HG02938 (cell line): Measurements from ENCODE around the gene SNX19.
"Not testable (repeated sequence)": the region's sequence is repeated elsewhere in the genome, so short reads cannot be mapped to it uniquely, and the experiment has no call there.

Experiments used
- ATAC-seq: cut with Tn5 transposase; IDR thresholded peaks from one replicate; pipeline ENCODE4 v1.9.1; 2021; ENCODE audit warnings: mild to moderate bottlenecking, moderate library complexity; ENCODE audit not compliant: unreplicated experiment

SNX19 gene

DNA sequence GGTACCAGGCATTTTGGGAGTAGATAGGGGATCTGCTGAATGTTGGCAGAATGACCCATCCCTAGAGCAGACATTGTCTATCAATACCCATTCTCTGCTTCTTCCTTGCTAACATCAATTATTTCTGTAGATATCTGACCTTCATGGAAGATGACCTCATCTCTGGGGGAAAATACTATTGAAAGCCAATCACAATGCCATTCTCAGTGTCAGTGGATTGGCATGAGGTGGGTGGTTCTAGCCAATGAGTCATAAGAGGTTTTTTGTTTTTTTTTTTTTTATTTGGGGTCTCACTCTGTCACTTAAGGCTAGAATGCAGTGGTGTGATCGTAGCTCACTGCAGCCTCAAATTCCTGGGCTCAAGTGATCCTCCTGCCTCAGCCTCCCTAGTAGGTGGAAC, 42.5 kb downstream of the SNX19 start:
- ATAC-seq, result no peak

DNA sequence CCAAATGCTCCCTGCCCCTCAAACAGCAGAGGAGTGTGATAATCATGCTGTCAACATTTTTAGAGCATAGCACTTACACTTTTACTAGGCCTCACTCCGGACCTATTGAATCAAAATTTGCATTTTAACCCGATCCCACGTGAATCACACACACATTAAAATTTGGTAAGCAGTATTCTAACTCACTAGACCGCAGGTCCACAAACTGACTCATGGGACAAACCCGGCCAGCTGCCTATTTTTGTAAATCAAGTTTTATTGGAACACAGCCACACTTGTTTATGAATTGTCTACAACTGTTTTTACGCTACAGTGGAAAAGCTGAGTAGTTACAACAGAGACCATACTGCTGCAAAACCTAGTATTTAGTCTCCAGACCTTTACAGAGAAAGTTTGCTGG, 43.3 kb downstream of the SNX19 start:
- ATAC-seq, result no peak

DNA sequence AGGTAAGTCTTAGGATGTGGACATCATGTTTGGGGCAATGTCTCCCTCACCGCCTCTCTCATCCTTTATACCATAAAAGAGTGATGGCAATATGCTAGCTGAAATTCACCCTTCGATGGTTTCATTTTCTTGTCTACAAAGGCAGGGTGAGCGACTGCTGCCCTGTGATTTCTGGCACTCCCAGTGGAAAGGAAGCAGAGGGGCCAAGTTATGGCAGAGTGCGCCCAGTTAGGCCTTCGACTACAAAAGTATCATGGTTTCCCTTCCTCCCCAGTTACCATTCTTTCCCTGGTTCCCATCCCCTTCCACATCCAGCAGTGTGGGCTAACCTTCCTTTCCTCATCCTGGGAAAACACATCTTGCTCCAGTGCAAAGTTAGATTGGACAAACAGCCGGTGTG, 43.8 kb downstream of the SNX19 start:
- no peak for ATAC-seq

DNA sequence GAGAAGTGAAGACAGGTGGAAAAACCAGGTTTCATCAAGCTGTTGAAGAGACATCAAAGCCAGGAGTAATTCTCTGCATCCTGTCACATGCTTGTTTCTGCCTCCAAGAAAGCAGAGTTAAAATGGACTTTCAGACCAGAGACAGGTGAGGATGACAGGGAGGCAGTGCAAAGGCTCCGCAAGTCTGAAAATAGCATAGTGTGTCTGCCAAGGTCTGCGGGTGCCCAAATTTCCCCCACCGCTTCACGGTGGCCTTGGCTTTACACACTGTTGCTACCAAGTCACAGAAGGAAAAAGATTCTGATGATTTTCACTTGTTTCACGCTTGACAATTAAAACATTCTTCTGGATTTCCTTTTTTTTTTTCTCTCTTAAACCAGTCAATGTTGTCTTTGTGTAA, 44.2 kb downstream of the SNX19 start:
- ATAC-seq, result no peak

DNA sequence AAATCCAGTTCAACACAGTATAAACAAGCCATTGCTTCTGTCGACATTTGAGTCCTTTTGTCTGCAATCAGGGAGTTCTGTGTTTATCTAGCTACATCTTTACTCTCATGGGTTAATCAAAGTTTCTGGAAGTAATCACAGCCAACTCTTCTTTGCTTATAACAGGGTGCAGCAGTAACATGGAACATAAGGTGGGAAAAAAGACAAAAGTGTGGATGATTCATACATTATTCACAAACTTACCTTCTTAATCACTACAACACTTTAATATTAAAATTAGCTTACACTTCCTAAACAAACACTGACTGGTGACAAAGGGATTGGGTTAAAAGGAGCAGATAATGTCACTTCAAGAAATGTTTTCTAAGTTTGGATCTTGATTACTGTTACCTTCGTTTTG, 44.7 kb downstream of the SNX19 start:
- no peak for ATAC-seq

DNA sequence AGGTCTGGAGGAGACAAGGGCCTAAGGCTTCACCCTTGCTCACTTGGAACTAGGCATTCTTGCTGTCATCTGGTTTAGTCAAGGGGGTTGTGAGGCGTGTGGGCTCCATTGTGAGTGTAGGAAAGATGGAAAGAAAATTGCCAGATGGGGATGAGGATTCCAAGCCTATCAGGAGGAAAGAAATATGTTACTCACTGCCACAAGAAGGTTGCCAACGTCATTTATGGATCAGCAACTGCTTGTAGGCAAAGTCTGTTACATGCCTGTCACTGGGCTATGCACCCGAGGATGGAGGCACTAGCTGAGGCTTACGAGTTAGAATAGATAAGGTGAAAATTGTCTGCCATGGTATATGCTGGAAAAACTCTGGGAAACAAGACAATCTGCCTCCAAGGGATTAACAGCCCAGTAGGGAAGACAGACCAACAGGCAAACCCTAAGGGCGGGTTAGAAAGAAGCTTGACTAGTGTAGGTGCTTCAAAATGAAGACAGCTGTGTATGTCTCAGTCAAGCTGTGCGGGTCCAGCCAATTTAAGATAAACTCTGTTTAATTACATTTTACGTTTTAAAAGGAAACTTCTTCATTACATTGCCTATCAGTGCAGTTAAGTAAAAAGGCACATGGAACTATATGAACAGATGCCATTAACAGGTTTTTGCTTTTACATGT, 47.4 kb downstream of the SNX19 start:
- no peak for ATAC-seq

DNA sequence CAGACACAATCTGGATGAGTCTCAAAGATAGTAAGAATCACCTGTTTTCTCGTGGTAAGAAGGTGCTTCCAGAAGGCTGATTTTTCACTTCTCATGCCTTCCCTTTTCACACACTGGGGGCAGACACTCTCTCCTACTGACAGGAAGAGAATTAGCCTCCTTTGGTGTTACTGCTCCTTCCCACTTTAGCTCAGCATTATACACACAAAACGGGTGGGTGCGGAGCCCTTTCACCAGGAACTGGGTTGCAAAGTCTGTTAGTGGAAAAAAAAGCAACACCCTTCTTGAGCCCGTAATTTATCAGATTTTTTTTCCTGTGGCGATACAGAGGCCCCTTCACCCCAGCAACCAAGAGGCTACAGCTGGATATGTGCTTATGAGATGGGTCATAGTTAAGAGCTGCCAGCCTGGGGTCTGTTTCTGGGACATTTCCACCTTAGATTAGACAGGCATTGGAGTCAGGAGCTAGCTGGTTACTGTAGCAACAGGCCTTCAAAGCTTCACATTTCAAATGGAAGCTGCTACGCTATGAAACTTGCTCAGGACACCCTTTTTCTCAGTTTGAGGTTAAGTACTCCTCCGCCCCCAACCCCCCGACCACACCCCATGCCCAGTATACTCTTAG, 48.1 kb downstream of the SNX19 start:
- no peak for ATAC-seq

DNA sequence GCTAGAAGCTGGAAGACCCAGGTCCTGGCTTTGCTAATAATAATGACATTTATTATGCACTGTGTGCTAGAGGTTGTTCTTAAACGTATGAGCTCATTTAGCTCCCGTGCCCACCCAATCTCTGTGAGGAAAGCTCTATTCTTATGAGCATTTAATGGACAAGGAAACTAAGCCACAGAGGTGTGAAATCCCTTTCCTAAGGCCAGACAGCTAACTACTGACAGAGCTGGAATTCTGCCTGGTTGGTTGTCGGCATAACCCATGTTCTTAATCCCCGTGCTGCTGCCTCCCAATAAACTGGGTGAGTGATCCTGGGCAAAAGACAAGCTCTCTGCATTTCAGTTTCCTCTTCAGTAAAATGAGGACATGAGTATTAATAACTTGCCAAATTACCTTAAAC, 49.4 kb downstream of the SNX19 start:
- no peak for ATAC-seq

DNA sequence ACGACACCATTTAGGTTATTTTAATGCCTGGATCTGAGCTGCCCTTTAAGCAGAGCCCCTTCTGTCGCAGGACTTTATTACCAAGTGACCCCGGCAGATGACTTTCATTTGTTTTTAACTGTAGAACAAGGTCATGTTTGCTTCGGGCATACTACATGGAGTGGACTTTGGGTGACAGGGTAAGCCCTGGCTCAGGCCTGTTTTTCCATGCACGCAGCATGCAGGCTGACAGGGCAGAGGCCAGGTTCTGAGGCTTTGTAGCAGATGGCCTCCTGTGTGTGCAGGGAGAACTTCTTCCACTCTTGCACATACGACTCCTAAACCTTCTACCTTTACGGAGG, 50.5 kb downstream of the SNX19 start:
- ATAC-seq, result no peak

DNA sequence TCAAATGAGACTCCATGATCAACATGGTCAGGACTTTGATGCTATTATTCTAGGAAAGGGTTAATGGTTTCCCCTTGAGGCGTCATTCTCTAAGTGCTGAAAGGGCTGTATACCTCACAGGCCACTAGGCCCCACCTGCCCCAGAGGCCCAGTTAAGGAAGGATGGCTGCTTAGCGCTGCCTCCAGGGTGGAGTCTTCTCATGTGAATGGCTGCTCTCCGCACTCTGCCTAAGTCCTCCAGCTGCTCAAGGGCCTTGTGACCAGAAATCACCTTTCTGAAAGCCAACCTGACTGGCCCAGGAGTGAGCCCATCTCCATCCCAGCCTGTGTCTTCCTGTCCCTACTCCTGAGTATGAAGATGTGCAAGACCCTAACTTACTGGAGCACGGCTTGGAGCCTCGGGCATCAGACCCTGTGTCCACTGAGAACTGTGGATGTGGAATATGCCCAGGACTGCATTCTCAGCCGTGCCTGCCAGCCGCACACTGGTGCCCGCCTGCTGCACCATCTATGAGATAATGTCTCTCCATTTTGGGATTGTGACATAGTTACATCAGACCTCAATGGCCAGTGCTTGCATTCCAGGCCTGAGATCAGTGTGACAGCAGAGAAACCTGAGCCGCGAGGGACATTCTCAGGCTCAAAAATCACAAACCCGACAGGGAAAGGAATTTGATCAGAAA, 51.0 kb downstream of the SNX19 start:
- no peak for ATAC-seq

DNA sequence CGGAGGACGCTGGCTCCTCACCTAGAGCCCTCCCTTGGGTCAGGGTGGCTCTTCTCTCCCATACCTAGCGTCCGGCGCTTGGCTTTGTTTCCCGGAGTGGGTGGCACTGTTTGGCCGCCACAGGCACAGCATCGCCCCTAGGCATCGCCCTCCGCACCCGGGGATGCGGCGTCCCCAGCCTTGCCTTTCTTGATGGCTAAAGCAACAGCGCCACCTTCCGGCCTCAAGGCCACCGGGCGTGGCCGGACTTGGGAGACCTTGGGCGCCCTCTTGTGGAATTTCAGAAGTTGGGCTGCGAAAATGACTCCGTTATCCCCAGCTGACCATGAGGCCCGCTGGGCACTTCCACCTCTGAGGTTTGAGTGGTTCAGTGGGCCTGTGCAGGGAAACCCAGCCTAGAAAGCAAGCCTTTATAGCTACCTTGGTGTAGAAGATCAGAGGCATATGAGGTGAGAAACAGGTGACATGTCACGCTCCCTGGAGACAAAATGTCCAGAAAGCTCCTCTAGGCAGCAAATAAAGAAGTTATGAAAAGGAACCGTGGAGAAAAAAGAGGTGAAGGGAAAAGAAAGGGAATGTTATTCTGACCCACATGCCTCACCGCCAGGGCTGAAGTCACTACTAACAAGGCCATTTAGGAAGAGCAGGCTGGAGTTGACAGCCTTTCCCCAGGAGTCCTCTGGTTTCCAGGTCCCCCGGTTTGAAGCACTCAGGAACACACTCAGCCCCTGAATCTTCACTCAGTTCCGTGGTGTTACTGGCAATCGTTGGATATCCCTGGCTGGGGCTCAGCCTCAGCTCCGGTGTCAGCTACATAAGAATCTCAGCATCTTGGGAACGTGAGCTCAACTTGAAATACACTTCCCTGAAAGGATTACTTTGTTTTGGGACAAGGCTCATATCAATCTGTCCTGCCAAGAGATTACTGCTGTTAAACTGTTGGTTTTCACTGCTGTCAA, 54.1 kb downstream of the SNX19 start:
- ATAC-seq, result peak; percentile 85

DNA sequence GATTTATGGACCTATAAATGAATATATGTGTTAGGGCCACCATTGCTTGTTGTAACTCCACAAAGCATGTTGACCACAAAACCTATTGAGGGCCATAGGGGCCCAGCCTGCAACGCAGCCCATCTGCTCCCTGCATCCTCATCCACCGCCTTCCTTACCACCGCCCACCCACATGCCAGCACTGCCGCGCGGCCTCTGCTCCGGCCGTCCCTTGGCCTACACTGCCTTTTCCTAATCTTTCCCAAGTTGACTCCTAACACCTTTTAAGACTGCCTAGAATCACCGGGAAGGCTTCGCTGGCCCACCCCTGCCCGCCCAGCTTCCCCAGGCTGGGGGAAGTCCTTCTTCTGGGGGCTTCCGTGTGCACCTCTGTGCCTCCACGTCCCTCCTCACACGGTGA, 55.0 kb downstream of the SNX19 start:
- no peak for ATAC-seq

DNA sequence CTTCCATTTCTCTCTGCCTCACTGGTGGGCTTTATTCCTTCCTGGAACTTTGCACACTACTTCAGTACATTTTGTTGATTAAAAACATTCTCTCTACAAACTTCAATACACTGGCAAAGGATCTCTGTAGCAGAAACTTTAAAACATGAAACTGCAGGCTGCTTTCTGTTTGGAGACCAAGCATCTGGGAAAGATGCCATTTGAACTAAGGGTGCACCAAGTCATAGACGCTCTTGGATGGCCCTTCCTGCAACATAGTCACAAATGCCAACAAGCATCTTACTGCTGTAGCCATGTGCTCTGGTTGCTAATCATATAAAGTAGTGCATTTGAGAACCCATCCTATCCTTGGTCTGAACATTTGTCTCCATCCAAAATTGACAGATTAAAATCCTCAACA, 56.4 kb downstream of the SNX19 start:
- ATAC-seq, result no peak

DNA sequence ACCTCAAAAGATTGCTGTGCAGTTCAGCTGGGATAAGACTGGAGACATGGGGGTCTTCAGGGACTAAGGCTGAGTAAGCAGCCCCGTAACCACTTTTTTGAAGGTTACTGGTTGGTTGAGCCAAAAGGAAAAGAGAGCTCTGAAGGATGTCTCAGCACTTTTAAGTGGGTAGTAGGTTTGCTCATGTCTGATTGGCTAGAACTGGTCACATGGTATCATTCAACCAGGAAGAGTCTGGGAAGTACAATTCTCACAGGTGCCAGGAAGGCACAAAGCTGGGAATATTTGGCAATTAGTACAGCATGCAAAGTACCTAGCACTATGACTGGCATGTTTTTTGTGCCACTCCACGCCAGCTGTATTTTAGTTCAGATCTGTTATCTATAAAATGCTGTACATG, 58.1 kb downstream of the SNX19 start:
- ATAC-seq, result no peak

DNA sequence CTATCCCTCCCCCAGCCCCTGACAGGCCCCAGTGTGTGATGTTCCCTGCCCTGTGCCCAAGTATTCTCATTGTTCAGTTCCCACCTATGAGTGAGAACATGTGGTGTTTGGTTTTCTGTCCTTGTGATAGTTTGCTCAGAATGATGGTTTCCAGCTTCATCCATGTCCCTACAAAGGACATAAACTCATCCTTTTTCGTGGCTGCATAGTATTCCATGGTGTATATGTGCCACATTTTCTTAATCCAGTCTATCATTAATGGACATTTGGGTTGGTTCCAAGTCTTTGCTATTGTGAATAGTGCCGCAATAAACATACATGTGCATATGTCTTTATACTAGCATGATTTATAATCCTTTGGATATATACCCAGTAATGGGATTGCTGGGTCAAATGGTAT, 60.6 kb downstream of the SNX19 start:
- not testable (repeated sequence) for ATAC-seq

DNA sequence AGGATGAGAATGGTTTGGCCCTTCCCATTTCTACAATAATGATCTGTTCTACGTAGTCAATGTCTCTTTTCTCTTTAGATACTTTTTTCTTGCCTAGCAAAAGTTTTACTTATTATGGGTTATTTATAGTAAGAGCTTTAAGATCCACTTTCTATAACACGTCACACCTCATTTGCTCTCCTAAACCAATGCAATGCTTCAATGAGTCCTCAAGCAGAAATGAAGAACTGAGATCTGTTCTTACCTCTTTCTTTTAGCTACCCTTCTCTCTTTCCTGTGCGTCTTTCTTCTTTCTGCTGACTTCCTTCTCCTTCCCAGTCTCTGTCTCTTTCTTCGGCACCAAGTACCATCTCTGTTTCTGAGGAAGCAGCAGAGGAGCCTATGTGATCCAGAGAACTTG, 61.8 kb downstream of the SNX19 start:
- ATAC-seq, result no peak

DNA sequence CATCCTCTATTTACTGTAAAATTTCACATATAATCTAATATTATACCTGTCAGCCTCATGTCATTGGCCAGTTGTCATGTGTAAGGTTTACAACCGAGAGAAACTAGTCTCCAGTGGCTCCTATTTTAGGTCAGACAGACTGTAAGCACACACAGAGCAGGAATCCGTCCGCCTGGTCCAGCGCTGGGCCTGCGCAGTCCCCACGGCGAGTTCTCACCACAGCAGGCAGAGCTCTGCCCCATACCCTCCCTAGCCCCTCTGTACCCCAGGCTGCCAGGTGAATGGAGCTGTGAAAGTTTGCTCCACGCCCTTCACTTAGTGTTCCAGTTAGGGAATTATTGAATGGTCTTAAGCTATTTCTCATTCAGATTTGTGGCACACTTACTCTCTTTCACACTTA, 63.7 kb downstream of the SNX19 start:
- ATAC-seq, result no peak

DNA sequence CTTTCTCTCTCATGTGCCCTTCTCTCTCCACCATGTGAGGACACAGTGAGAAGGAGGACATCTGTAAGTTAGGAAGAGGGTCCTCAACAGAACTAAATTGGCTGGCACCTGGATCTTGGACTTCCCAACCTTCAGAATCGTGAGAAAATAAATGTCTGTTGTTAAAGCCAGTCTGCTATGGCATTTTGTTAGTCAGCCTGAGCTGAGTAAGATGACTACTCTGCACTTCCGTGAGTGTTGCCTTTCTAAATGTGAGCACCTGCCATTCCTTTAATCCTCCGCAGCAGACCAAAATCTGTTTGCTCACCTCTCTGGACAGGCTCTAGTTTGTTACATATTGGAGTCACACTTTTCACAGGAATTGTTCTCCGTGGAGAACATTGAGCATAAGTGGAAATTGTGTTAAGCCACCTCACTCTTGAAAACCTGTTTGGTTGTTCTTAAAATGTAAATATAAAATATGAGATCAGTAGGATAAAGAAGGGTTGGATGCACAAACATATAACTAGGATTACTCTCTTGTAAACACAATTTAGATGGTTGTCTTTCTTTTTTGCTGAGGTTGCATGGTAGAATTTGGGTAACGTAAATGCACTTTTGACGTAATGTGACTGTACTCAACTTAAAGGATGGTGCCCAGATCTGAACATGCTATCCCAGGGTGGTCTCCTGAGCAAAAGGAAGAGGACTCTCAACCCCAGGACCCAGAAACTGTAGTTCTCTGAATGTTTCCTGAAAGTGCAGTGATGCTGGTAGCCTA, 65.9 kb downstream of the SNX19 start:
- no peak for ATAC-seq

DNA sequence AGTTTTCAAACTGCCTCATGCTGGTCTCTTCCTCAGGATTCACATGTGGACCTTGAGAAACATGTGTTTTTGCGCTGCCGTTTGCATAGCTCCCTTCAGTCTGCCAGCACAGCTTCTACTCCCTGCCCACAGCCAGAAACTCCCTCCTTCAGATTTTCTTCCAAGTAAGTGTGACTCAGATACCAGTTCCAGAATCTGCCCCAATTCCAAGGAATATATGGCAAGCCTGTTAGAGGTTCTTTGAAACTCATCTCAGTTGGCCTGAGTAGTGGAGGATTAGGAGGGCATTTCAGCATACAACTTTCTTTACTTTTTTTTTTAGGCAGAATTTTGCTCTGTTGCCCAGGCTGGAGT, 67.1 kb downstream of the SNX19 start:
- ATAC-seq, result no peak

DNA sequence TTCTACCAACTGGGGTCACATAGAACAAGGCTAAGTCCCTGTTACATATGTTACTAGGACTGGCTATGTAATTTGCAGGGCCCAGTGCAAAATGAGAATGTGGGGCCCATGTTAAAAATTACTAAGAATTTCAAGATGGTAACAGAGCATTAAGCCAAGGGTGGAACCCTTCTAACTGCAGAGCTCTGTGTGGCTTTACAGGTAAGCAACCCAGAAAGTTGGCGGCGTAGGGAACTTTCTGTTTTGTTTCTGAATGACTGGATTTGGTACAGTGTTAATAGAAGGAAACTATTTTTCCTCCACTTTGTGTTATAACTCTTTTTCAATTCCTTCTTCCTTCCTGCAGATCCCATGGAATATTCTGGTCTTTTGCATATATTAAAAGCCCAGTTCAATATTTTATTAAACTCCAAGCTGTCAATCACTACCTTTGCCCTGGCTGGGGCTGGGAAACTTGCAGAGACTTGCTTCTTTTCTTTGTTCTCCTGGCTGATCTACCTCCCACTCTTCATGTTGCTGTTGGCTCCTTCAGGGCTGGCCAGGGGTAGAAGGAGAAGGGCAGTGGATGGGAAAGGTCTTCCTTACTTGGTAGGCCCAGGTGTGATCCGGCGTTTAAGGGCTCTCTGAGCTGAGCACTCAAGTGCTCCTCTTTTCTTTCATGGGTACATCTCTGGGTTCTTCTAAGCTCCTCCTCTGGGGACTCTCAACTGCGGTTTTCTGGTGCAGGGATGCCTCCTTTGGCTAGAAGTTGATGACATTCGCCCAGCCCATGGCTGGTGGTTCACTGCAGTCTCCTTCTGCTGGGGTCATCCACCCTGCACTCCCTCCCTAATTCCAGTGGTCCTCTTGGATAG, 67.7 kb downstream of the SNX19 start:
- ATAC-seq, result no peak
